ENCODE measurements around the gene PRKAG2.

PRKAG2 gene

GRCh38 chr7:151721694-151722093 lies 155.2 kb downstream of the PRKAG2 start:
- DNase-seq = no peak

- no peak for DNase-seq
Measured at GRCh38 chr7:151721236-151721635, 155.7 kb downstream of the PRKAG2 start.

GRCh38 chr7:151720280-151720679 lies 156.6 kb downstream of the PRKAG2 start:
- no peak for DNase-seq

- no peak for DNase-seq
Measured at GRCh38 chr7:151719897-151720242, 157.0 kb downstream of the PRKAG2 start.

GRCh38 chr7:151719031-151719896 lies 157.7 kb downstream of the PRKAG2 start:
- DNase-seq = no peak

- DNase-seq = no peak
Measured at GRCh38 chr7:151717918-151718317, 159.0 kb downstream of the PRKAG2 start.

- no peak for DNase-seq
Measured at GRCh38 chr7:151717415-151717814, 159.5 kb downstream of the PRKAG2 start.

GRCh38 chr7:151716323-151716722 lies 160.6 kb downstream of the PRKAG2 start:
- DNase-seq = no peak

- no peak for DNase-seq
Measured at GRCh38 chr7:151715666-151716315, 161.1 kb downstream of the PRKAG2 start.

- DNase-seq = no peak
Measured at GRCh38 chr7:151714201-151714600, 162.7 kb downstream of the PRKAG2 start.

- DNase-seq = no peak
Measured at GRCh38 chr7:151712810-151713125, 164.1 kb downstream of the PRKAG2 start.

GRCh38 chr7:151711906-151712809 lies 164.8 kb downstream of the PRKAG2 start:
- DNase-seq = no peak

- DNase-seq = no peak
Measured at GRCh38 chr7:151711435-151711872, 165.5 kb downstream of the PRKAG2 start.

- DNase-seq = no peak
Measured at GRCh38 chr7:151710646-151711434, 166.1 kb downstream of the PRKAG2 start.

GRCh38 chr7:151710121-151710640 lies 166.7 kb downstream of the PRKAG2 start:
- DNase-seq = no peak

GRCh38 chr7:151709141-151710038 lies 167.5 kb downstream of the PRKAG2 start:
- no peak for DNase-seq

- no peak for DNase-seq
Measured at GRCh38 chr7:151708610-151709009, 168.3 kb downstream of the PRKAG2 start.

- no peak for DNase-seq
Measured at GRCh38 chr7:151707757-151708156, 169.2 kb downstream of the PRKAG2 start.

GRCh38 chr7:151707105-151707469 lies 169.8 kb downstream of the PRKAG2 start:
- no peak for DNase-seq

- no peak for DNase-seq
Measured at GRCh38 chr7:151706277-151707104, 170.4 kb downstream of the PRKAG2 start.
